GM23338 (cell line): ENCODE measurements around the gene FAM13A. TPM values are rescaled to one million over a fixed set of nuclear protein-coding genes. Genes with fewer than 3 reads are reported as not detected.

ENCODE experiments used
- ATAC-seq: fragments of 200-7000 bp; cut with Tn5 transposase; 3 replicates; pipeline ENCODE4 v1.9.1; 2020
- DNase-seq: peaks from one replicate; pipeline ENCODE4 v3.0.0-alpha.2; 2015; ENCODE audit warnings: low spot score
- H2AFZ ChIP-seq: fragments of 200-600 bp; sonication (generic); 2 replicates; pipeline ENCODE4 v1.8.0; 2016; ENCODE audit warnings: antibody characterized with exemption, mild to moderate bottlenecking, moderate library complexity
- H3F3A ChIP-seq: fragments of 200-600 bp; sonication (generic); replicated peaks from 2 replicates; pipeline ENCODE4 v1.8.0; 2017; ENCODE audit warnings: antibody characterized with exemption, mixed run types, low read depth
- H3K27ac ChIP-seq: fragments of 200-600 bp; sonication (generic); 2 replicates; pipeline ENCODE4 v1.6.1; 2016; ENCODE audit warnings: low read depth
- H3K27me3 ChIP-seq: fragments of 200-600 bp; sonication (generic); 2 replicates; pipeline ENCODE4 v1.8.0; 2016; ENCODE audit warnings: mild to moderate bottlenecking, mixed run types, moderate library complexity; ENCODE audit not compliant: insufficient read depth
- H3K36me3 ChIP-seq: fragments of 200-600 bp; sonication (generic); 2 replicates; pipeline ENCODE4 v1.8.0; 2016; ENCODE audit warnings: mild to moderate bottlenecking; ENCODE audit not compliant: insufficient read depth
- H3K4me1 ChIP-seq: fragments of 200-600 bp; sonication (generic); 2 replicates; pipeline ENCODE4 v1.8.0; 2016; ENCODE audit warnings: mild to moderate bottlenecking, moderate library complexity; ENCODE audit not compliant: insufficient read depth
- H3K4me2 ChIP-seq: fragments of 200-600 bp; sonication (generic); 2 replicates; pipeline ENCODE4 v1.7.1; 2017; ENCODE audit warnings: mixed run types
- H3K4me3 ChIP-seq: fragments of 200-600 bp; sonication (generic); 2 replicates; pipeline ENCODE4 v1.6.1; 2016; ENCODE audit warnings: mixed run types
- H3K79me2 ChIP-seq: fragments of 200-600 bp; sonication (generic); replicated peaks from 2 replicates; pipeline ENCODE4 v1.8.0; 2017; ENCODE audit warnings: mild to moderate bottlenecking; ENCODE audit not compliant: insufficient read depth
- H3K9me2 ChIP-seq: fragments of 200-600 bp; sonication (generic); 2 replicates; pipeline ENCODE4 v1.8.0; 2017; ENCODE audit not compliant: insufficient read depth
- H4K20me1 ChIP-seq: fragments of 200-600 bp; sonication (generic); replicated peaks from 2 replicates; pipeline ENCODE4 v1.8.0; 2017; ENCODE audit warnings: mild to moderate bottlenecking; ENCODE audit not compliant: insufficient read depth
- H3K27ac Mint-ChIP-seq: 2 replicates; pipeline ENCODE4 v1.8.0; 2020; ENCODE audit warnings: inconsistent platforms, mild to moderate bottlenecking, moderate library complexity, mixed read lengths
- H3K27me3 Mint-ChIP-seq: 3 replicates; pipeline ENCODE4 v1.8.0; 2022; ENCODE audit warnings: low read depth, mild to moderate bottlenecking, moderate library complexity, mixed read lengths, inconsistent platforms; ENCODE audit not compliant: insufficient read depth, poor library complexity
- H3K36me3 Mint-ChIP-seq: 3 replicates; pipeline ENCODE4 v1.8.0; 2021; ENCODE audit warnings: low read depth, mild to moderate bottlenecking, inconsistent platforms, moderate library complexity, mixed read lengths
- H3K4me1 Mint-ChIP-seq: 3 replicates; pipeline ENCODE4 v1.8.0; 2020; ENCODE audit warnings: mild to moderate bottlenecking, inconsistent platforms, mixed read lengths
- H3K4me3 Mint-ChIP-seq: 3 replicates; pipeline ENCODE4 v1.8.0; 2021; ENCODE audit warnings: moderate library complexity, mild to moderate bottlenecking, inconsistent platforms, mixed read lengths
- H3K9me3 Mint-ChIP-seq: 3 replicates; pipeline ENCODE4 v1.8.0; 2020; ENCODE audit warnings: moderate library complexity, mild to moderate bottlenecking, inconsistent platforms, mixed read lengths
- CREB1 ChIP-seq: fragments of 250-450 bp; sonication (Bioruptor Pico); IDR thresholded peaks from 2 replicates; pipeline ENCODE4 v1.5.0; 2020; ENCODE audit warnings: low read depth, mild to moderate bottlenecking, moderate library complexity
- CTCF ChIP-seq, 2 experiments: fragments of 200-600 bp in 1 of 2; sonication (generic) in 1 of 2; conservative IDR thresholded peaks; 2 replicates each; pipeline versions ENCODE4 v1.5.1 to v1.6.1; 2016 to 2017; ENCODE audit warnings: antibody characterized with exemption in 2 of 2, low read depth in 2 of 2, mild to moderate bottlenecking in 2 of 2, moderate library complexity in 1 of 2
- ETS1 ChIP-seq: IDR thresholded peaks from 2 replicates; pipeline ENCODE4 v1.6.1; 2016; ENCODE audit warnings: antibody characterized with exemption
- EZH2 ChIP-seq: fragments of 200-600 bp; sonication (generic); IDR thresholded peaks from one replicate; pipeline ENCODE4 v1.8.0; 2017; ENCODE audit warnings: antibody characterized with exemption, mild to moderate bottlenecking, low read depth; ENCODE audit not compliant: unreplicated experiment
- EZH2phosphoT487 ChIP-seq: fragments of 200-600 bp; sonication (generic); IDR thresholded peaks from one replicate; pipeline ENCODE4 v1.8.1; 2018; ENCODE audit warnings: antibody characterized with exemption; ENCODE audit not compliant: unreplicated experiment
- JUNB ChIP-seq: IDR thresholded peaks from one replicate; pipeline ENCODE4 v1.6.1; 2016; ENCODE audit warnings: antibody characterized with exemption; ENCODE audit not compliant: unreplicated experiment
- REST ChIP-seq: IDR thresholded peaks from one replicate; pipeline ENCODE4 v1.6.1; 2018; ENCODE audit warnings: antibody characterized with exemption; ENCODE audit not compliant: unreplicated experiment
- ZNF114 ChIP-seq: fragments of 250-450 bp; sonication (Bioruptor Pico); IDR thresholded peaks from 2 replicates; pipeline ENCODE4 v1.5.0; 2020; ENCODE audit warnings: mild to moderate bottlenecking, moderate library complexity
- ZNF331 ChIP-seq: fragments of 250-450 bp; sonication (Bioruptor Pico); IDR thresholded peaks from 2 replicates; pipeline ENCODE4 v1.5.0; 2020; ENCODE audit warnings: low read depth, mild to moderate bottlenecking, moderate library complexity
- polyA plus RNA-seq: library from polyadenylated mRNA; unstranded; fragments of >200 nt; fragmentation: Nextera tagmentation; extraction: Ambion mirVana; gene quantifications from 2 replicates; pipeline ENCODE4 v1.2.1, GENCODE V29; 2016
- total RNA-seq: library from RNA; depleted of rRNA; stranded (reverse); fragments of >200 nt; shearing (Covaris generic); gene quantifications from 2 replicates; pipeline ENCODE4 v1.2.3, GENCODE V29; 2014

The FAM13A gene
- total and polyA plus RNA-seq, 2 experiments from 2014 or later = 13.9 to 28.4 TPM

GRCh38 chr4:88757776-88758175, 299.2 kb downstream of the FAM13A start (continued):
- no peak for TF ChIP-seq REST
- no peak for TF ChIP-seq ZNF114
- no peak for TF ChIP-seq JUNB
- no peak for TF ChIP-seq ZNF331 (CRISPR knock-in tag)
- no peak for TF ChIP-seq EZH2phosphoT487

- Mint-ChIP-seq H3K4me1 (peaks cover 30% of the 10 kb centered on the region), H3K9me3 (no peaks in the 10 kb centered on the region), H3K27ac (no peak overlapping the region), H3K4me3 (no peak overlapping the region), H3K27me3 (no peaks in the 10 kb centered on the region), H3K36me3 (no peaks in the 10 kb centered on the region)
- Histone ChIP-seq H3F3A (no peaks in the 10 kb centered on the region), H3K79me2 (no peaks in the 10 kb centered on the region), H3K4me2 (no peak overlapping the region), H3K36me3 (no peaks in the 10 kb centered on the region), H3K4me1 (peaks cover 24% of the 10 kb centered on the region), H3K27ac (no peak overlapping the region), H3K27me3 (no peaks in the 10 kb centered on the region), H3K4me3 (no peak overlapping the region), H3K9me2 (no peaks in the 10 kb centered on the region), H2AFZ (no peak overlapping the region), H4K20me1 (no peaks in the 10 kb centered on the region)
- no peak for DNase-seq
- TF ChIP-seq EZH2 (no peak), CREB1 (no peak), JUNB (no peak), CTCF (conservative IDR thresholded peaks at IDR 0.05; ENCODE audit: low read depth in 2 of 2) (no peak)
- ATAC-seq = no peak
Measured at GRCh38 chr4:88757067-88757466, 299.9 kb downstream of the FAM13A start.

- no peaks in the 10 kb centered on the region for H3K36me3 Mint-ChIP-seq
- no peak for TF ChIP-seq CREB1
- no peak for TF ChIP-seq JUNB
- no peak for TF ChIP-seq ZNF114
- TF ChIP-seq ZNF331 (CRISPR knock-in tag) = no peak
- no peak for TF ChIP-seq CTCF (conservative IDR thresholded peaks at IDR 0.05; ENCODE audit: low read depth in 2 of 2)
- TF ChIP-seq ETS1 = no peak
Measured at GRCh38 chr4:88756149-88756548, 300.8 kb downstream of the FAM13A start.

More at GRCh38 chr4:88756149-88756548, 300.8 kb downstream of the FAM13A start:
- Histone ChIP-seq H3K4me1 (peaks cover 24% of the 10 kb centered on the region), H2AFZ (no peak overlapping the region), H3K9me2 (no peaks in the 10 kb centered on the region), H3K4me2 (no peak overlapping the region), H3F3A (no peaks in the 10 kb centered on the region), H3K36me3 (no peaks in the 10 kb centered on the region), H3K79me2 (no peaks in the 10 kb centered on the region), H3K27me3 (no peaks in the 10 kb centered on the region), H3K27ac (no peak overlapping the region), H3K4me3 (no peak overlapping the region), H4K20me1 (no peaks in the 10 kb centered on the region)
- Mint-ChIP-seq H3K4me1 (peaks cover 30% of the 10 kb centered on the region), H3K9me3 (no peaks in the 10 kb centered on the region), H3K27ac (no peak overlapping the region), H3K4me3 (no peak overlapping the region), H3K27me3 (no peaks in the 10 kb centered on the region)
- no peak for ATAC-seq
- no peak for DNase-seq
